GM21576 (cell line): ENCODE measurements around the gene CRIP1.

ENCODE experiments used
- ATAC-seq: cut with Tn5 transposase; IDR thresholded peaks from one replicate; pipeline ENCODE4 v1.9.1; 2021; ENCODE audit warnings: mild to moderate bottlenecking, moderate library complexity; ENCODE audit not compliant: unreplicated experiment

Gene CRIP1, protein sequence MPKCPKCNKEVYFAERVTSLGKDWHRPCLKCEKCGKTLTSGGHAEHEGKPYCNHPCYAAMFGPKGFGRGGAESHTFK

GRCh38 chr14:105486163-105486973, at the start of gene CRIP1:
TSS of gene CRIP1 (plus strand) at chr14:105486886. CDS start at chr14:105487260, 374 bp downstream.
- no peak for ATAC-seq

- ATAC-seq: no peak
Measured at GRCh38 chr14:105436891-105437722, 49.6 kb upstream of the CRIP1 start.

DNA sequence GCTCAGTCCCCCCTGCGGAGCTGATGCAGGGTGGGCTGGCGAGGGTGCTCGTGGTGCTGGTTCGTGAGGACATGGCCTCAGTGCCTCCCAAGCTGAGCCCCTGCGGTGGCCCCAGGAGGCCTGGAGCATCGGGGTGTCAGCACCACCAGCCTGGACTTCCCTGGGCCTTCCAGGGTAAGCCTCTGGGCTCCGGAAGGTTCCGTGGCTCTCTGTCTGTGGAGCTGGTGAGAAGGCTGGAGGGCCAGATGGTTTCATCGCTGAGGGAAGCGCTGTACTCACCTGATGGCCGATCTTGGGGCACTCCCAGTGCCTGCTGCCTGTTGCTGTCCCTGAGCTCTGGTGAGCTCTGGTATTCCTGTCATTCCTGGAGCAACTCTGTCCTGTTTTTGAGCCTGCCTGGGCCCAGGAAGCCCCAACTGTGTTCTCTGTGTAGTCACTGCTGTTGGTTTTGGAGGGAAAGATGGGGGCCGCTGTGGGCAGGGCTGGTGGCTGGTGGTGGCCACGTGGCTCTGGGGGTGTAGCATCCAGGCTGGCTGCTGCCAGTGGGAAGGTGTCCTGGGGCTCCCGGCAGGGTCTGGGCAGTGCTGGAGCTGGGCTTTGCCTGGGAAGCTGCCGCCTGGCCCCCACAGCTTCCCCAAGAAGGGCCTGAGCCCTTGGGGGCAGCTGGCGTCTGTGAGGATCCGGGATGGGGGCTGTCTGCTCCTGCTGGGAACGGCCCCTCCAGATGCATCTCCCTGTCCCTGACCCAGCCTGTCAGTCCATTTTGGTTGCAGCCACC, 48.8 kb upstream of the CRIP1 start:
- ATAC-seq: no peak

DNA sequence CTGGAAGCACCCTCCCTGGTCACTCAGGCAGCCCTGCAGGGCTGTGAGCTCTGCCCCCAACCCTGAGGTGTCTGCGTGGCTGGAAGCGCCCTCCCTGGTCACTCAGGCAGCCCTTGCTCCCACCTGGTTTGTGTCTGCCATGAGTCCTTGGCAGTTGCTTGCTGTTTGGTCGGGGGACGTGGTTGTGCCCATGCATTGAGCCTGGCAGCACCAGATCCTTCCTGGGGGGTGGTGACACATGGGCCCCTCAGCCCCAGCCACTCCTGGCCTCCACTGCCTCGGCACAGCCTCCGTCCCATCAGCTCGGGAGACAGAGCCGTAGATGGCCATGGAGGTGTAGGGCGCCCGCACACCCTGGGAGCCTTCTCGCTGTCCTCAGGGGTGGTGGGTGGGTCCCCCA, 47.5 kb upstream of the CRIP1 start:
- ATAC-seq: no peak

GRCh38 chr14:105439710-105440553, 46.8 kb upstream of the CRIP1 start:
- no peak for ATAC-seq

DNA sequence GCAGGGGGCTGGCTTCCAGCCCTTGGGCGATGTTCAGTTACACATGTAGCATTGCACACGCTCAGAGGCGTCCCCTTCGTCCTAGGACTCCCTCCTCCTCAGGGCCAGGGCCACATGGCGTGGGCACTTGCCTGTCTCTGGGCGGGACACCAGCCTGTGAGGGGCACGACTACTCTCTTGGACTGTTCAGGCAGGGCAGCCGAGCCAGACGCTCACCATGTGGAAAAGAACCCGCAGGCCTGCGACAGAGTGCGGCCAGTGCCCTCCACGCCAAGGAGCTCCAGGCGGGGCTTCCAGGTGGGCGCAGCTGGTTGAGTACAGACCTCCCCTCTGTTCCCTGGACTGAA, 46.2 kb upstream of the CRIP1 start:
- no peak for ATAC-seq

GRCh38 chr14:105440992-105441391, 45.7 kb upstream of the CRIP1 start:
- no peak for ATAC-seq

- ATAC-seq: no peak
Measured at GRCh38 chr14:105442125-105442524, 44.6 kb upstream of the CRIP1 start.

DNA sequence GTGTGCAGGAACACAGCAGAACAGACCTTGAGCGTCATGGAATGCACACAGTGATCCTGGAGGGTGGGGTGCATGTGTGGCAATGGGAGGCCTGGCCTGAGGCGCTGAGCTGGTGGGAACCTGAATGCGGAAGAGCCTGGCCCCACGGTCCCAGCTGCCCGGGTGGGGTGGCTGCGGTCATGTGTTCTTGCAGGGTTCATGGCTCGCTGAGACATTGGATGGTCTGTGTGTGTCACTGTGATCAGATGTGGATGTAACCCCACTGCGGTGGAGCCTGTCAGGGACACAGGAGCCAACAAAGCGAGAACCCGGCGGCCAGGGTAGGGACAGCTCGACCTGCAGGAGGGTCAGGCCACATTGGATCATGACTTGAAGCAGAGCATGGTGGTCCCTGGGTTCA, 43.9 kb upstream of the CRIP1 start:
- ATAC-seq: no peak

DNA sequence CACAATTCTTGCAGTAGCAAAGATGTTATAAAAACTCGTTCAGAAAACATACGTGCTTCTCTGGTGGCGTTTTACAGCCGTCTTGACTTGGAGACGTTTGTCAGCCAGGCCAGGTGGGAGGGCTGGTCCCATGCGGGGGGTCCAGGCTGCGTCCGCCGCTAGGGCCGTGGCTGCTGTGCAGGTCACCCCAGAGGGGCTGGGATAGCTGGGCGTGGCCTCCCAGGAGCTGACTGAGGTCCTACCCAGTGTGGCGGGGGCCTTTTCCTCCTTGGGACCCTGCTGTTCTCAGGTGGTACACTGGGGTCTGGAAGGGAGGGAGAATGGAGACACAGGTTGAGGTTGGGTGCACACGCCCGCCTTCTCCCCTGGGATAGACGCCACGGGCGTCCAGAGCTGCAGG, 41.8 kb upstream of the CRIP1 start:
- ATAC-seq: no peak

GRCh38 chr14:105445290-105445689, 41.4 kb upstream of the CRIP1 start:
- ATAC-seq: no peak

- ATAC-seq: no peak
Measured at GRCh38 chr14:105445901-105446845, 40.5 kb upstream of the CRIP1 start.

DNA sequence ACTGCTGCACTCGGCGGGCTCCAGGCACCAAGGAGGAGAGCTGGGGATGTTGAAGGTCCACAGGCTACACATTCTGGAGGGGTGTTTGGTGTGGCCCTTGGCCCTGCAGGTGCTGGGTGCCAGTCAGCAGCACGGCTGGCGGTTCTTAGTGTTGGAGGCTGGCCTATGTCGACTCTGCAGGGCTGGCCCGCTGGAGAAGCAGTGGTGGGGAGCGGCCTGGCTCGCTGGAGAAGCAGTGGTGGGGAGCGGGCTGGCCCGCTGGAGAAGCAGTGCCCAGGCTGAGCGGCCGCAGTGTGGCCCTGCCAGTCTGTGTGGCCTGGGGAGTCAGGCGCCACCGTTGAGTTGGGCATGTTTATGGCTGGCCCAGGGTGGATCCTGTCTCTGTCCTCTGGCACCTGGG, 39.7 kb upstream of the CRIP1 start:
- no peak for ATAC-seq

DNA sequence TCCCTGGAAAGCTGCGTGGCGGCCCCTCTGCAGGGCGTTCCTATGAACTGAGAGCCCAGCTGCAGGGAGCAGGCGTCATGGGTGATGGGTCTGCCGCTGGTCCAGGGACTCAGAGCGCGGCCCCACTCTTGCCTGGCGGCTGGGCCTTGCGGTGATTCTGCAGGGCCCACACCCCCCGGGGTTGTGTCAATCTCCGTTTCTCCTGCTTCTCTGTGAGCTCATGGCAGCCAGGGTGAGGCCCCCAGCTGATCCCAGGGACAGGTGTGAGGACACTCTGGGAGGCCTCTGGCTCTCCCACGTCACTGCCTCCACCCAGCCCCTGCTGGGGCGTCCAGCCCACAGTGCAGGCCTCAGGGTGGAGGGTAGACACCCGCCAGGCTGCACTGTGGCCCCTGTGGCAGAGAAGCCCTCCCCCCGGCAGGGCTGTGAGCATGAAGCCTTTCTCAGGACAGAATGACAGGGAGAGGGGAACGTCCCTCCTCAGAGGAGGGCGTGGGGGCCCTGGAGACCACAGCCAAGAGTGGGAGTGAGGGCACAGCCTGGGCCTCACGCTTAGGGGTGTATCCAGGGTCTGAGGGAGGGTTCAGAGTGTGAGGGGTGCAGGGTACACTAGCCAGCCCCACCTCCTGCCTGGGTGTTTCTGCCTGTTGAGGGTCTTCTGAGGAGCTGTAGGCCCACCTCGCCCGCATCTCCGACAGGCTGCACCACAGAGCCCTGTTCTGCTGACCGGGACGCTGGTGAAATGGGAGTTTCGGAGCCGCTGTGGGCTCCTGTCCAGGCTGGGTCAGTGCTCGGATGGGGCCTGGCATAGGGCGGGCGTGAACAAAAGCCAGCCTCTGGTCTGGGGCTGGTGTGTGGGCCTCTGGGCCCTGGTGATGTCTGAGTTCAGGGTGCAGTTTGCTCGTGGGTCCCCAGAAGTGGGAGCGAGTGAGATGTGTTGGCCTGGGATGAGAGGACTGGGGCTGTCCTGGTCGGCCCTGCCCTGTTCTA, 38.7 kb upstream of the CRIP1 start:
- no peak for ATAC-seq

- ATAC-seq: no peak
Measured at GRCh38 chr14:105448706-105449111, 38.0 kb upstream of the CRIP1 start.

DNA sequence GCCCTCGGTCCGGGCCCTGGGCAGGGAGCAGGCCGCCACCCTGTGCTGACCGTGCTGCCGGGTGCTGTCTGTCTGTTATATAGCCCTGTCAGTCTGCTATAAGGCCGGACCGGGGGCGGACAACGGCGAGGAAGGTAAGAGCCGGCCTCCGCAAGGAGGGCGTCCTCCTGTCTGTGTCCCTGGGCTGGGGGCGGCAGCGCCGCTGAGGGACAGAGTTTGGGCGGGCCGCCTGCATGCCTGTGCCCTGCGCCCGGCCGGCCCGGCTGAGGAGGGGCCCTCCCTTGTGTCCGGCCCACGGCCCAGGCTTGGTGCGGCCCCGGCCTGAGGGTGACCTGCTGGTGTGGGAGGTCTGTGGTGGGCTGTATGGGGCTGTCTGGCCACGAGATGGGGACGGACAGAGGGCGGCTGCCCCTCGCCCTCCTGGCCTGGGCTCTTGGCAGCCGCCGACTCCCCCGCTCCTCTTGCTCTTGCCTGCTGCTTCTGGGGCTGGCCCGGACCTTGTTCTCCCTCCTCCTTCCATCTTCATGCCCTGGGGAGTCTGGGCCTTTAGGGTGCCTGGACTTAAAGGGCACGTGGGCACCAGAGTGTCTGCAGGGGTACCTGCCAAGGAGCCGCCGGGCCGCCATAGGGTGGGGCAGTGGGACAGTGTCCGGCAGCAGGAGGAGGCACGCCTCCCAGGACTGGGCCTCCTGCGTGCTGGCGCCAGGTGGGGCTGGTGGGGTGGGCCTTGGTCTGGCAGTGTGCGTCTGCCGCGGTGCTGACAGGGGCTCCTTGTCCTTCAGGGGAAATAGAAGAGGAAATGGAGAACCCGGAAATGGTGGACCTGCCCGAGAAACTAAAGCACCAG, 37.2 kb upstream of the CRIP1 start:
- ATAC-seq: no peak

GRCh38 chr14:105450123-105450505, 36.6 kb upstream of the CRIP1 start:
- ATAC-seq: no peak
